ENCODE measurements around the gene SLC39A11. TPM values are rescaled to one million over a fixed set of nuclear protein-coding genes. Genes with fewer than 3 reads are reported as not detected.
A peak's percentile ranks its signal among the peaks of the same experiment; 100 is the strongest.

Gene SLC39A11
- total and polyA plus RNA-seq, 8 donors: 13.6 to 49.0 (median 17.5) TPM

DNA sequence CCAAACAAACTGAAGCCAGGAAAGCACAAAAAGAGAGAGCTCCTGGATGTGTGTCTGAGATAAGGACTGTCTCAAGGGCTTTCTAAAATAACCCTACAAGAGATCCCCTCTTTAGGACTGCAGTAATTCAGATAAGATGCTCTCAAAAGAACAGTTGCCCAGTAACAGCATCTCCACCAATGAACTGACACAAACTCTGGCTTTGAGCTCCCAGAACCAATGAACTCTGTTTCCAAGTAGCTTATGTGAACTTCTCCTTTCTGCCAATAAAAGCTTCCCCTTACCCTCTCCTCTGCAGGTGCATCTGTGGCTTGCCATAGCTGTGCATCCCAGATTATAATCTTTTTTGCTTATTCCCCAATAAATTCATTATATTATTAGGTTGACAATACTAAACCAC is 421.5 kb downstream of the SLC39A11 start:
- H3K9me3 ChIP-seq: no peaks in the 10 kb centered on the region
- DNase-seq (no peak), ATAC-seq (no peak)
- H3K27ac ChIP-seq: no peak overlapping the region
- no peaks in the 10 kb centered on the region for H3K36me3 ChIP-seq
- H3K27me3 ChIP-seq: no peaks in the 10 kb centered on the region
- intact Hi-C loops (cut with DNase I): no loop called here
- no peak overlapping the region for H3K4me3 ChIP-seq
- H3K4me1 ChIP-seq: no peaks in the 10 kb centered on the region
- TF ChIP-seq, protein P1, sequence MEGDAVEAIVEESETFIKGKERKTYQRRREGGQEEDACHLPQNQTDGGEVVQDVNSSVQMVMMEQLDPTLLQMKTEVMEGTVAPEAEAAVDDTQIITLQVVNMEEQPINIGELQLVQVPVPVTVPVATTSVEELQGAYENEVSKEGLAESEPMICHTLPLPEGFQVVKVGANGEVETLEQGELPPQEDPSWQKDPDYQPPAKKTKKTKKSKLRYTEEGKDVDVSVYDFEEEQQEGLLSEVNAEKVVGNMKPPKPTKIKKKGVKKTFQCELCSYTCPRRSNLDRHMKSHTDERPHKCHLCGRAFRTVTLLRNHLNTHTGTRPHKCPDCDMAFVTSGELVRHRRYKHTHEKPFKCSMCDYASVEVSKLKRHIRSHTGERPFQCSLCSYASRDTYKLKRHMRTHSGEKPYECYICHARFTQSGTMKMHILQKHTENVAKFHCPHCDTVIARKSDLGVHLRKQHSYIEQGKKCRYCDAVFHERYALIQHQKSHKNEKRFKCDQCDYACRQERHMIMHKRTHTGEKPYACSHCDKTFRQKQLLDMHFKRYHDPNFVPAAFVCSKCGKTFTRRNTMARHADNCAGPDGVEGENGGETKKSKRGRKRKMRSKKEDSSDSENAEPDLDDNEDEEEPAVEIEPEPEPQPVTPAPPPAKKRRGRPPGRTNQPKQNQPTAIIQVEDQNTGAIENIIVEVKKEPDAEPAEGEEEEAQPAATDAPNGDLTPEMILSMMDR (IDR thresholded peaks at IDR 0.05): no peak

GRCh38 chr17:72667096-72668063 is 425.1 kb downstream of the SLC39A11 start:
- no peaks in the 10 kb centered on the region for H3K4me1 ChIP-seq
- no peak overlapping the region for H3K27ac ChIP-seq
- TF ChIP-seq, protein P1 (IDR thresholded peaks at IDR 0.05): no peak
- no peaks in the 10 kb centered on the region for H3K9me3 ChIP-seq
- H3K36me3 ChIP-seq: no peaks in the 10 kb centered on the region
- no peak overlapping the region for H3K4me3 ChIP-seq
- H3K27me3 ChIP-seq: no peaks in the 10 kb centered on the region
- ATAC-seq (no peak), DNase-seq (no peak)
- intact Hi-C loops (cut with DNase I): no loop called here

DNA sequence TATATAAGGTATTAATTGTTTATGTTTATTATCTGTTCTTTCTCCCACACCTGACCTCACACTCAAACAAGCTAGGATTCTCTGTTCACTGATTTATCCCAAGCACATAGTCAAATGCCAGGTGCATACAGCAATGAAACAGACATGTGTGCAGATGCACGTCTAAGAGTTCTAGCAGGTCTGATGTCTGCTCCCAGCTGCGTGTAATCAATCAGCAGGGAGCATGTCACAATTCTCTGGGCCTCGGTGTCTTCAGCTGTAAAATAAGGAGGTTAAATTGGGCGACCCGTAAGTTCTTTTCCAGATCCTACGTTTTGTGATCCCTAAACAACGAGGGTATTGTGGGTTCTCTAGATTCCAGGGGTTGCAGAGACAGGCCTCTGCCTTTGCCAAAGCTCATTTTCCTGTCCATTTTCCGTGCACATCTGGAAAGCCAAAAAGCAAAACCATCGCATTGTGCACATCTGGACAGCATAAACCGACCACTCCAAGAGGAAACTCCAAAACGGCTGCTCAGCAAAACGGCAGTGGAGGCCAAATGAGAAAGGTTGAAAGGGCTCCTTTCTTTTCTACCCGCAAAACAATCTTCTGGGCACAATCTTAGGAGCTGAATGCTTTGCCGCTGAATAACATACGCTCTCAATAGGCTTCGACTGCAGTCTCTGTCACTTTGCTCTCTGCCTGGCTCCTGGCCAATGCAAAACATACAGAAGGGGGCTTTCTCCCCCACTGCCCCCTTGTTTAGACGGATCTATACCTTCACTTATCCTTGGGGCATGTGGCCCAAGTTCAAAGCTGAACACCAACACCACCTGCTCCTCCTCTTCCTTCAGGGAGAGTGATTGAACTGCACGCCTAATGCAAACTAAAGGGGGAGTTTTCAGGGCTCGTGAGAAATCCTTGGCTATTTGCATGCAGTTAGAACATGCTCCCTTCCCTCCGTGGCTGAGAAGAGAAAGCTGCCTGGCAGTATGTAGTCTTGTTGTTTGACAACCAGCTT is 426.3 kb downstream of the SLC39A11 start:
- H3K27ac ChIP-seq: no peak overlapping the region
- DNase-seq: peak in 2 of 4 donors; percentile 33 to 56
- H3K36me3 ChIP-seq: no peaks in the 10 kb centered on the region
- H3K27me3 ChIP-seq: no peaks in the 10 kb centered on the region
- ATAC-seq: no peak
- no peaks in the 10 kb centered on the region for H3K4me1 ChIP-seq
- intact Hi-C loops (cut with DNase I): no loop called here
- TF ChIP-seq, protein P1 (IDR thresholded peaks at IDR 0.05): no peak
- H3K9me3 ChIP-seq: no peaks in the 10 kb centered on the region
- no peak overlapping the region for H3K4me3 ChIP-seq

GRCh38 chr17:72662827-72663190 is 429.7 kb downstream of the SLC39A11 start:
- intact Hi-C loops (cut with DNase I): no loop called here
- no peak for ATAC-seq
- H3K27me3 ChIP-seq: no peaks in the 10 kb centered on the region
- H3K4me1 ChIP-seq: no peaks in the 10 kb centered on the region
- TF ChIP-seq, protein P1 (IDR thresholded peaks at IDR 0.05): no peak
- H3K4me3 ChIP-seq: no peak overlapping the region
- no peaks in the 10 kb centered on the region for H3K9me3 ChIP-seq
- DNase-seq: no peak
- H3K27ac ChIP-seq: no peak overlapping the region
- no peaks in the 10 kb centered on the region for H3K36me3 ChIP-seq
